Sigmoid colon (tissue), 7 donors: Measurements from ENCODE around the gene EFEMP2. TPM values are rescaled to one million over a fixed set of nuclear protein-coding genes. Genes with fewer than 3 reads are reported as not detected.

Experiments
- DNase-seq: peaks from one replicate; pipeline ENCODE4 v3.0.0-alpha.2; 2019
- H3K27ac ChIP-seq, 4 donors: fragments of 200-600 bp; sonication (generic); one replicate each; pipeline ENCODE4 v1.5.1; 2016 to 2019; ENCODE audit warnings: mild to moderate bottlenecking in 1 of 4
- H3K27me3 ChIP-seq, 3 donors: fragments of 200-600 bp; sonication (generic); one replicate each; pipeline ENCODE4 v1.5.1; 2019; ENCODE audit warnings: mild to moderate bottlenecking in 1 of 3
- H3K36me3 ChIP-seq, 4 donors: fragments of 200-600 bp; sonication (generic); one replicate each; pipeline ENCODE4 v1.5.1; 2016 to 2019
- H3K4me1 ChIP-seq, 4 donors: fragments of 200-600 bp; sonication (generic); one replicate each; pipeline ENCODE4 v1.5.1; 2017 to 2019
- H3K4me3 ChIP-seq, 4 donors: fragments of 200-600 bp; sonication (generic); one replicate each; pipeline ENCODE4 v1.5.1; 2017 to 2019; ENCODE audit warnings: mild to moderate bottlenecking in 2 of 4, moderate library complexity in 1 of 4
- H3K9me3 ChIP-seq, 4 donors: fragments of 200-600 bp in 3 of 4; sonication (generic) in 3 of 4; one replicate each; pipeline versions ENCODE4 v1.5.1 to v1.6.1; 2013 to 2019
- EP300 ChIP-seq, 4 donors: sonication (generic); formaldehyde crosslinking; IDR thresholded peaks; one replicate each; pipeline ENCODE4 v1.6.1; 2017; ENCODE audit warnings: antibody characterized with exemption in 4 of 4
- POLR2A ChIP-seq, 2 donors: fragments of 450-650 bp; IDR thresholded peaks; one replicate each; pipeline ENCODE4 v1.6.1; 2016; ENCODE audit warnings: antibody characterized with exemption in 2 of 2, mild to moderate bottlenecking in 2 of 2, moderate library complexity in 2 of 2
- POLR2AphosphoS5 ChIP-seq, 4 donors: sonication (generic); formaldehyde crosslinking; IDR thresholded peaks; one replicate each; pipeline ENCODE4 v1.6.1; 2017; ENCODE audit warnings: antibody characterized with exemption in 4 of 4
- WGBS, 2 donors: extraction: QIAGEN DNeasy Blood & Tissue Kit; methylation state at CpG; one replicate each; pipeline ENCODE4 v1.1.7; 2013; 5-methylcytosine and 5-hydroxymethylcytosine counted together
- intact Hi-C: fragments of 100-400 bp; cut with DNase I; formaldehyde crosslinking; loops from one replicate; pipeline ENCODE4 v1.15.1; 2023
- polyA plus RNA-seq, 3 donors: library from polyadenylated mRNA; stranded (reverse); fragments of 200-250 nt; gene quantifications; one replicate each; pipeline ENCODE4 v1.2.3, GENCODE V29; 2013
- total RNA-seq, 4 donors: library from RNA; depleted of rRNA; stranded (reverse); fragments of >200 nt; gene quantifications; one replicate each; pipeline ENCODE4 v1.1.0, GENCODE V29; 2016
- TF ChIP-seq, protein P1 (sequence below), 4 experiments: fragments of 450-650 bp in 3 of 4; fragments of 200-600 bp in 1 of 4; IDR thresholded peaks; one replicate each; pipeline ENCODE4 v1.5.1; 2016 to 2019; ENCODE audit warnings: antibody characterized with exemption in 4 of 4, mild to moderate bottlenecking in 3 of 4, moderate library complexity in 2 of 4
- donor health status: healthy with polysubstance abuse.
- donor health status: Bipolar disorder and iron deficiency.
- donor health status: healthy.

The EFEMP2 gene
- total and polyA plus RNA-seq, 7 donors: 8.6 to 120 (median 71.7) TPM

DNA sequence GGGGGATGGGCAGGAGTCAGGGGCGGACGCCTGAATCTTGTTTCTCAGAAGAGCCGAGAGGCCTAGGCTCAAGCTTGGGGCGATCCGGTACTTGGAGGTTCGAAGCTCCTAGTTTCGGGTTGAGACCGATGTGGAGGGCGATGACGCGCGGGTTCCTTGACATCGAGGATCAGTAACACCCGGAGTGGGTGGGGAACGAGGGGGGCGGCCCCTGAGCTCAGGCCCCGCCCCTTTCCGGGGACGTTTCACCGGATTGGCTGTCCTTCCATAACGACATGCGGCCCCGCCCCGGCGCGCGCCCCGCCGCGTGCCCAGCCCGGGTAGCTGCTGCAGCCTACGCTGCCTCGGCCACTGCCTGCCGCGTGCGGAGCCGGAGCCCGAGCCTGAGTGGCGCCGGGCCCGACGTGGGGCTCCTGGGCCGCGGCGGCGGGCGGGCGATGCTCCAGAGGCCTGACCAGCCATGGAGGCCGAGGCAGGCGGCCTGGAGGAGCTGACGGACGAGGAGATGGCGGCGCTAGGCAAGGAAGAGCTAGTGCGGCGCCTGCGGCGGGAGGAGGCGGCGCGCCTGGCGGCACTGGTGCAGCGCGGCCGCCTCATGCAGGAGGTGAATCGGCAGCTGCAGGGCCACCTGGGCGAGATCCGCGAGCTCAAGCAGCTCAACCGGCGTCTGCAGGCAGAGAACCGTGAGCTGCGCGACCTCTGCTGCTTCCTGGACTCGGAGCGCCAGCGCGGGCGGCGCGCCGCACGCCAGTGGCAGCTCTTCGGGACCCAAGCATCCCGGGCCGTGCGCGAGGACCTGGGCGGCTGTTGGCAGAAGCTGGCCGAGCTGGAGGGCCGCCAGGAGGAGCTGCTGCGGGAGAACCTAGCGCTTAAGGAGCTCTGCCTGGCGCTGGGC, 18.0 kb upstream of the EFEMP2 start, which contains the start of gene CCDC85B:
Gene CCDC85B, plus strand, starts transcription at position 350 of the 895 bp plus-strand sequence. Its CDS starts 111 bp downstream, at position 461.
- TF ChIP-seq EP300 (IDR thresholded peaks at IDR 0.05) (no peak), POLR2AphosphoS5 (IDR thresholded peaks at IDR 0.05) (peak; percentile 93 to 98 (median 96)), POLR2A (IDR thresholded peaks at IDR 0.05) (peak; percentile 70 to 79)
- TF ChIP-seq, protein P1, sequence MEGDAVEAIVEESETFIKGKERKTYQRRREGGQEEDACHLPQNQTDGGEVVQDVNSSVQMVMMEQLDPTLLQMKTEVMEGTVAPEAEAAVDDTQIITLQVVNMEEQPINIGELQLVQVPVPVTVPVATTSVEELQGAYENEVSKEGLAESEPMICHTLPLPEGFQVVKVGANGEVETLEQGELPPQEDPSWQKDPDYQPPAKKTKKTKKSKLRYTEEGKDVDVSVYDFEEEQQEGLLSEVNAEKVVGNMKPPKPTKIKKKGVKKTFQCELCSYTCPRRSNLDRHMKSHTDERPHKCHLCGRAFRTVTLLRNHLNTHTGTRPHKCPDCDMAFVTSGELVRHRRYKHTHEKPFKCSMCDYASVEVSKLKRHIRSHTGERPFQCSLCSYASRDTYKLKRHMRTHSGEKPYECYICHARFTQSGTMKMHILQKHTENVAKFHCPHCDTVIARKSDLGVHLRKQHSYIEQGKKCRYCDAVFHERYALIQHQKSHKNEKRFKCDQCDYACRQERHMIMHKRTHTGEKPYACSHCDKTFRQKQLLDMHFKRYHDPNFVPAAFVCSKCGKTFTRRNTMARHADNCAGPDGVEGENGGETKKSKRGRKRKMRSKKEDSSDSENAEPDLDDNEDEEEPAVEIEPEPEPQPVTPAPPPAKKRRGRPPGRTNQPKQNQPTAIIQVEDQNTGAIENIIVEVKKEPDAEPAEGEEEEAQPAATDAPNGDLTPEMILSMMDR (IDR thresholded peaks at IDR 0.05): no peak
- intact Hi-C loops: loop anchor here (1.0 kb wide), 1 partner anchor 29 kb away; the partner anchor contains the start of genes C11orf68 and DRAP1
- H3K4me1 ChIP-seq: peaks cover 0 to 70% (median 59%) of the 10 kb centered on the region in 4 donors

DNA sequence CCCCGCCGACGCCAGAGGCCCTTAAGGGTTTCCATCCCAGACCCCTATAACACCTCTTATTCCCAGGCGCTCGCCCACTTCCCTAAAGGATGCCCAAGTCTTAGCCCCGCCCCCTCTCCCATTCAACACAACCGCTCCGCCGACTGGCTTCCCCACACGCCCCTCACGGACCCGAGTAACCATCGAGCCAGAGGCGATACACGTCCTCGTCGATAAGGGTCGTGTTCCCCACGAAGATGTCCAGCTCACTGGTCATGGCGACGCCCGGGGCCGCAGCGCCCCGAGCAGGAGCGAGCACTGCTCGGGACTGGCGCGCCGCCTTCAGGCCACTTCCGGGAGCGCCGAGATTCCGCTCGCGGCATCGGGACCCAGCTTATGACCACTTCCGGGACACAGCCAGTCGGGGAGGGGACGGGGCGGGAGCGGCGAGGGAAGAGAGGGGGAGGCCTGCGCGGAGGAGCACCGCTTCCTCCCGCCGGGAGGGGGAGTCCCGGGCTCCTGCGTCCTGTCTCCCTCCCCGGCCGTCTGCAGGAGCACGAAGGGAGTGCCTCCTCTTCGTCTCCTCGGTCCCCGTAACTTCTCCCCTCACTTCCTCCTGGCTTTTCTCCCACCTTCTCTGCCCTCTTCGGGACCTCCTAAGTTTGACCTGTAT, 15.7 kb upstream of the EFEMP2 start, which contains the start of gene FIBP:
Gene FIBP, minus strand, starts transcription at position 309 of the 652 bp plus-strand sequence. Its CDS starts 53 bp downstream, at position 256.
- Histone ChIP-seq H3K9me3 (no peaks in the 10 kb centered on the region), H3K36me3 (peaks cover 4 to 29% (median 9%) of the 10 kb centered on the region in 4 donors), H3K27me3 (no peaks in the 10 kb centered on the region), H3K27ac (peak within 1 kb of the TSS; percentile 95 to 98 (median 97)), H3K4me3 (peak within 1 kb of the TSS; percentile 53 to 75 (median 62)), H3K4me1 (peaks cover 0 to 71% (median 62%) of the 10 kb centered on the region in 4 donors)
- intact Hi-C loops: loop anchor here (1.0 to 5.0 kb wide), 3 partner anchors 30 to 114 kb away; partner anchors contain the start of genes BANF1, CFL1, EIF1AD and SART1
- DNase-seq: peak; percentile 99
- TF ChIP-seq POLR2AphosphoS5 (IDR thresholded peaks at IDR 0.05) (peak; percentile 90 to 98 (median 95)), POLR2A (IDR thresholded peaks at IDR 0.05) (peak; percentile 90 to 92), EP300 (IDR thresholded peaks at IDR 0.05) (no peak)
- TF ChIP-seq, protein P1 (IDR thresholded peaks at IDR 0.05): peak; percentile 85 to 99 (median 91)
- WGBS, 2 donors: 0 to 1% methylated on average over 57 of the region's 57 CpGs

More for the DNA sequence above, 18.0 kb upstream of the EFEMP2 start, which contains the start of gene CCDC85B:
- peak; percentile 100 for DNase-seq
- Histone ChIP-seq H3K27me3 (no peaks in the 10 kb centered on the region), H3K36me3 (peaks cover 0 to 14% (median 2%) of the 10 kb centered on the region in 4 donors), H3K4me3 (peak within 1 kb of the TSS; percentile 60 to 77 (median 70)), H3K27ac (peak within 1 kb of the TSS; percentile 95 to 98 (median 97)), H3K9me3 (no peaks in the 10 kb centered on the region)
- WGBS, 2 donors: 0% methylated on average over 94 of the region's 94 CpGs

DNA sequence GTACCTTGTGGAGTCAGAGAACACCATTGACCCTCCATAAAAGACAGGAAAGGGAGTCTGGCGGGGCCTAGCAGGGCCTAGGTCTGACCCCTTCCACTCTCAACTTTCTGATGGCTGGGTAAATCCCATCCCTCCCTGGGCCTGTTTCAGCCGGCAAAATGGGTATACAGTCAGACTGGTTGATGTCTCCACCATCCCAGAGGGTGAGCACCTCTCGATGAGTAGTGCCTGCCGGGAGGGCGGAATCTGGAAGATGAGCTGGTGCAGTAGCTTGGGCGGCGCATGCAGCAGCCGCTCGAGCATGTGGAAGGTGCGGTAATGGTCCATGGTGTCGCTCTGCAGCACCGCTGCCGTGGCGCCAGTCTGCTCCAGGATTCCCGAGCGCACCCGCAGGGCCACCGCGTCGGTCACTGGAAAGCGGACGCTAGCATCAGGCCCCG, 15.1 kb upstream of the EFEMP2 start:
- Histone ChIP-seq H3K36me3 (peaks cover 4 to 35% (median 12%) of the 10 kb centered on the region in 4 donors), H3K4me3 (peak overlapping the region; percentile 53 to 75 (median 62)), H3K27me3 (no peaks in the 10 kb centered on the region), H3K9me3 (no peaks in the 10 kb centered on the region), H3K4me1 (peaks cover 0 to 66% (median 57%) of the 10 kb centered on the region in 4 donors), H3K27ac (peak overlapping the region; percentile 95 to 98 (median 97))
- intact Hi-C loops: loop anchor here (1.0 to 5.0 kb wide), 3 partner anchors 29 to 115 kb away; partner anchors contain the start of genes BANF1, CFL1, EIF1AD and SART1
- TF ChIP-seq, protein P1 (IDR thresholded peaks at IDR 0.05): no peak
- TF ChIP-seq POLR2AphosphoS5 (IDR thresholded peaks at IDR 0.05) (no peak), POLR2A (IDR thresholded peaks at IDR 0.05) (no peak), EP300 (IDR thresholded peaks at IDR 0.05) (no peak)
- no peak for DNase-seq
- WGBS, 2 donors: 3 to 7% methylated on average over 23 of the region's 23 CpGs
